Suppressor macrophage treated with lipopolysaccharide for 4 hours (primary cell): ENCODE measurements around the gene STAG1.
"Not testable (repeated sequence)": the region's sequence is repeated elsewhere in the genome, so short reads cannot be mapped to it uniquely, and the experiment has no call there.

ENCODE experiments used
- DNase-seq: peaks from one replicate; pipeline ENCODE4 v3.0.0-alpha.2; 2020

Gene STAG1

GRCh38 chr3:136642711-136643110 lies 109.5 kb downstream of the STAG1 start:
- DNase-seq: no peak

- DNase-seq: no peak
These were observed 113.1 kb downstream of the STAG1 start for GRCh38 chr3:136639069-136639468.

DNA sequence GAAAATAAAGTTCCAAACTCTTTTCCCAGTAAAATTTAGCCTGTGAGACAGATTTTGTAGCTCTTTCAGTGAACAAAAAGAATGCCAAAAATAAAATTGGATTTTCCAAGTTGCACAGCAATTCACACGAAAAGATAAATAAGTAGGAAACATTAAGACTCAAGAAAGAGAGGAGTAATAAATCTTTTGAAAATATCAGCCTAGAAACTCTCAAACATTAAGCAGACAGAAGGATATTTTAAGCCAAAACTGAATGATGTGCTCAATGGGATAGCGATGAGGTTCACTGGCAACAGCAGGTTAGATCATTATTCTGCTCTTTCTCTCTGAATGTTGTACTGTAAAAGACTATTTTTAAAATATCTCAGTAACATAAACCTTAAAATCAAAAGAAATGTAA lies 115.0 kb downstream of the STAG1 start:
- no peak for DNase-seq

DNA sequence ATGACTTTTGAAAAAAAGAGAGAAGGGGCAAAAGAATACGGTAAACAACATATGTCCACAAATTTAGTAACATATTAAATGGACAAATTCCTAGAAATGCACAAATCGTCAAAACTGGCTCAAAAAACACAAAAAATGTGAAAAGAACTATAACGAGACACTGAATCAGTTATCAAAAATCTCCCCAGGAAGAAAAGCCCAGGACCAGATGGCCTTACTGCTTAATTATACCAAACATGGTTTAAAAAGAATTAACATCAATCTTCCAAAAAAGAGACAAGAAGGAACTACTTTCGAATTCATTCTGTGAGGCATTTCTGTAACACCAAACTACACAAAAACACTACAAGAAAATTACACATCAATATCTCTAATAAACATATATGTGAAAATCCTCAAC lies 117.4 kb downstream of the STAG1 start:
- no peak for DNase-seq

DNA sequence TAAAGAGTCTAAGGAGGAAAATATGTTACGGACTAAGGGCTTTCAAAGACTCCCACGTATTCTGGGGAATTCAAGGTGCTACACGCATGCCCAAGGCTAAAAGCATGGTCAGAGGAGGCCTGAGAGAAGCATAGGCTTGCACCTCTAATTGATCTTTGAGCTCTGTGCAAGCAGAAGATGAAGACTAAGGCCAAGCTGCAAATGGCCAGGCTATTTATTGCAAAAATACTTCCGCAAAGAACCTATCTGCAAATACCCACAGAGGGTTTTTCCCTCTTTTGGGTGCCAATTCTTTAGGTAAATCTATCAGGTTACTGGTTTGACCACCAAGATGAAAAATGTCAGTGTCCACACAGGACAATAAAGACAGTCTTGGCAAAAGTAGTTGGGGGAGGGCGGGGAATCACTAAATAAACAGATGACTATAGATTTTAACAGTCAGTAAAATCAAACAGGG lies 119.5 kb downstream of the STAG1 start:
- DNase-seq: no peak

- no peak for DNase-seq
These were observed 120.8 kb downstream of the STAG1 start for GRCh38 chr3:136631424-136631823.

- no peak for DNase-seq
These were observed 121.3 kb downstream of the STAG1 start for GRCh38 chr3:136630915-136631314.

DNA sequence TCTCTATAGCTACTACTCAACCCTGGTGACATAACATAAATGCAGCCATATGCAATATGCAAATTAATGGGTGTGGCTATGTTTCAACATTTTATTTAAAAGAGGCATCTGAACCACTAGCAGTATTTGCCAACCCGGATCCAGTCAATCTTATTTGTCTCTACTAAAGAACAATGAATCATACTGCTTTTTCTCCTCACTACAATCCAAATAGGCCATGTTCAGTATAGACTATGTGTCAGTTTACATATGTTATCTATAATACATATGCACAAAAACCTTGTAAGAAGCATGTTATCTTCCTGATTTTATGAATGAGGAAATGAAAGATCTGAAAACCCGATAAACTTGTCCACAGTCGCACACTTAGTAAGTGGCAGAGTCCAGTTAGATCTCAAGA lies 125.7 kb downstream of the STAG1 start:
- peak; percentile 24 for DNase-seq

DNA sequence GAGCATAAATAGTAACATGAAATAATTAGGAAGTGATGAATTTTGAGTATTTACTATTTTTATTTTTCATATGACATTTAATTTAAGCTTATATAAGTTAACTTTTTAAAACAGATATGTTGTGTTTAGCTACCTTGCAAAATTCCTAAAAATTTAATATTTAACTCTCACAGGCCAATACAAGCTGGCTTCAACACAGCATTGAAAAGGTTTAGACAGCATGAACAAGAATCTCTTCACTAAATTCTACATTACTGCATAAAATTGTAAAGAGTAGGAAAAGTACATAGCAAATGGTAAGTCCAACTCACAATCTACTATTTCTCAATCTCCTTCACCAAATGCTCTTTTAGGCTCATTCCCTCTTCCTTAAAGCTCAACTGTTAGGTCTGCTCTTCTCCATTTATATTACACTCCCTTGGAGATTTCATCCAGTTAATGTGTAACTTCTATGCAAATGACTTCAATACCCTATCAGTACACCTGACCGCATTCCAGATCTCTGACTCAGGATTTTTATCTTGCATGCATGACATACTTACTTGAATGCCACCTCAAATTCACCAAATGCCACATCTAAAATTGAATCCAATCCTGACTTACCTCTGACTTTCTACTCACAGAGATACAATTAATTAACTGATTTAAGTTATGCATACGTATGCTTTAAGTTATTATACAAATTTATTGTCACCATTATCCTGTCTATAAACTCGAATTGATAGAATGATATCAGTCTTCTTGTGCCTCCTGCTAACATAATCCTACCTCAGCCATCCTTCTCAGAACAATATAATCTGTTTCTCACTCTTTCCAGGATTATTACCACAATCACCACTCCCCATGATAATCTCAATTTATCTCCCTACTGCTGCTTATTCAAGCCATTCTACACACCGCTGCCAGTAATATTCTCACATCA lies 127.0 kb downstream of the STAG1 start:
- DNase-seq: no peak

DNA sequence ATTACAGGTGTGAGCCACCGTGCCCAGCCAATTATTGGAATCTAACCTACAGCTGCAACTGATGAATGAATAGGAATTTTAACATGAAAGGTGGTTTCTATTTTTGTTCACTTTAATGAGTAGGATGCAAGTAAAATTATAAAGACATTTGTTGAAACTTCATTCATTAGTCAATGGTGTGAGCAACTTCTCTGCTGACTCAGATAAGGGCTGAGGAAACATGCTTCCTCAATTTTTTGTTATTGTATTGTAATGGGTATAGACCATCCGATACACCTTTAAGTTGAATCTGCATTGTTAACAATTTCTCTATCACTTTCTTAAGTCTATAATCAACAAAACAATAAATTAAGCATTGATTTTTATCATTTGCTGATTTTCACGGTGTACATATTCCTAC lies 127.8 kb downstream of the STAG1 start:
- peak; percentile 45 for DNase-seq

DNA sequence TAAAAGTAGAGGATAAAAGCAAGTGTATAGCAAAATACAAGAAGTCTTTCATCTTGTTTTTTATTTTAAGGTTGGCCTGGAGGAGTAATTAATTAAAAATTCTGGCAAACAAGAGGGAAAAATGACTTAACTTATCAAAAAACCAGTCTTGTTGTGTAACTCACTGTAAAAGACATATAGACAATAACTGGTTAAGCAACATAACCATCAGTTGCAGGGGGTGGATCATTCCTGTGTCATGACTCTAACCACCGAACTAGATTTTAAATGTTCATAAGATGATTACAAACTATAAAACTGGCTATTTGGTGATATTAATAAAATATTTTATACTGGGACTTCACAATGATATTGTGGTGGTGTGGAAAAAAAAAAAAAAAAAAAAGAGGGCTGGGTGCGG lies 130.6 kb downstream of the STAG1 start:
- no peak for DNase-seq

GRCh38 chr3:136620436-136620835 lies 131.7 kb downstream of the STAG1 start:
- DNase-seq: peak; percentile 6

DNA sequence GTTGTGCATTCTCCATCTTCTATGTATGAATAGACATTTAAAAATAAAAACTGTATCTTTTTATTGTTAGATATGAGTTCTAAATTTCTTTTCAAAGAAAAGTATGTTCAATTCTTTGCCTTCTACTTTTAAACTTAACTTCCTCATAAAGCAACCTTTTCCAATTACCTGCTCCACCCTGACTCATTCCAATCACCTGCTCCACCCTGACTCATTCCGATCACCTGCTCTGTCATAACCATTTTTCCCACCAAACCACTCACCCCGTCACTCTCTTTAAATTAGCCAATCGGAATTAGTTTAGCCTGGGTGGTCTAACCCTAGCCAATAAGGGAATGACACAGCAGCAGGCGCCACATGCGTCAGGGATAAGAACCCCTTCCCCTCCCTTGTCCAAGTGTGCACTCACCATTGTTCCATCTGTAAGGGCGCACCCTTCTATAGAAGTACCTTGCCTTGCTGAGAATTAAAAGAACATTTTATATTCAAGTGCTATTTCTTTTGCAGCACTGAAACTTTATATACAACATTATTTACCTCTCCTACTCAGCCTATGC lies 134.1 kb downstream of the STAG1 start:
- DNase-seq: not testable (repeated sequence)

GRCh38 chr3:136617198-136617597 lies 135.0 kb downstream of the STAG1 start:
- no peak for DNase-seq

DNA sequence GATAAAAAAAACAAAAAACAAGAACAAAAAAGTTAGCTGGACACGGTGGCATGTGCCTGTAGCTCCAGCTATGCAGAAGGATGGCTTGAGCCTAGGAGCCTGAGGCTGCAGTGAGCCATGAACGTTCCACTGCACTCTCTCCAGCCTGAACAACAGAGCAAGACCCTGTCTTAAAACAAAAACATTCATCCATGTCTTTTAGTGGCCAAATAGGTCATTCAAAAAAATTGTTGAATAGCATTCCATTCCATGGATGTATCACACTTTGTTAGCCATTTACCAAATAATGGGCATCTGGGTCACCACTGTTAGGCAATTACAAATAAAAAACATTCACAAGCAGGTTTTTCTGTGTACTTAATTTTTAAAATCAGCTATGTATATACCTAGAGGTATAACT lies 139.7 kb downstream of the STAG1 start:
- no peak for DNase-seq

DNA sequence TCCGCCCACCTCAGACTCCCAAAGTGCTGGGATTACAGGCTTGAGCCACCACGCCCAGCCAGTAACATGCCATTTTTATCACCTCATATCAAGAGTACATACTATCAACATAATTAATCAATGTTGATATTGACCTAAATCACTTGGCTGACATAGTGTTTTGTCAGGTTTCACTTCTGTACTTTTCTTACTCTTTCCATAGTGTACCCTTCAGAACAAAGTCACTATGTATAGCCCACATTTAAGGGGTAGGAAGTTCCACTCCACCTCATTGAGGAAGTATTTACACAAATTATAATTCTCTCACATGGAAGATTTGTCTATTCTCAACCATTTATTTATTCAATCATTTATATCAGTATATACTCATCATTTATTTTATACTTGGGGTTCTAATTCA lies 145.2 kb downstream of the STAG1 start:
- no peak for DNase-seq

DNA sequence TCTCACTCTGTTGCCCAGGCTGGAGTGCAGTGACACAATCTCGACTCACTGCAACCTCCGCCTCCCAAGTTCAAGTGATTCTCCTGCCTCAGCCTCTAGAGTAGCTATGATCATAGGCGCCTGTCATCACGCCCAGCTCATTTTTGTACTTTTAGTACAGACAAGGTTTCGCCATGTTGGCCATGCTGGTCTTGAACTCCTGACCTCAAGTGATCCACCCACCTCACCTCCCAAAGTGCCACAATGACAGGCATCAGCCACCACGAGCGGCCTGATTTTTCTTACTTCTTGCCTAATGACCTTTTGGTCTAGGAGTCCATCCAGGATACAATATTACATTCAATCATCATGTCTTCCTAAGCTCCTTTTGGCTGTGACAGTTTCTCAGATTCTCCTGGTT lies 146.0 kb downstream of the STAG1 start:
- not testable (repeated sequence) for DNase-seq

- no peak for DNase-seq
These were observed 147.2 kb downstream of the STAG1 start for GRCh38 chr3:136604961-136605360.

GRCh38 chr3:136602818-136603217 lies 149.4 kb downstream of the STAG1 start:
- DNase-seq: no peak

DNA sequence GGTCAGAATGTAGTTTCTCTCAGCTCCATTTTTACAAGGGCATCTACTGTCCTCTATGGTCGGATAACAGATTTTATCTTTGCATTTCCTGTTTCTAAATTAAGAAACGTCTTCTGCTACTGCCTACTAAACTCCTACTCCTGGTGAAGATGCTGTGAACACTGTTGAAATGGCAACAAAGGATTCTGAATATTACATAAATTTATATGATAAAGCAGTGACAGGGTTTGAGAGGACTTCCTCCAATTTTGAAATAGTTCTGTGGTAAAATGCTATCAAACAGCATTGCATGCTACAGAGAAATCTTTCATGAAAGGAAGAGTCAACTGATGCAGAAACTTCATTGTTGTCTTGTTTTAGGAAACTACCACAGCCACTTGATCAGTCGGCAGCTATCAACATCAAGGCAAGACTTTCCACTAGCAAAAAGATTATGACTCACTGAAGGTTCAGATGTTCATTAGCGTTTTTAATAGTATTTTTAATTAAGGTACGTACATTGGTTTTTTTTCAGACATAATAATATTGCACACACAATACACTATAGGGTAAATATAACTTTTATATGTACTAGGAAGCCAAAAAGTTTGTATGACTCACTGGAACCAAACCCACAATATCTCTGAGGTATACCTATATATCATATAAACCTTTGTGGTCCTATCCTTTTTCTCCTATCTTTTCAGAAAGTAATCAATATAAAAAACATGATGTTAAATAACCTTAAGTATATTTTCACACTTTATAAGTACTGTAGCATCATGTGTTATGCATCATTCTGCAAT lies 156.1 kb downstream of the STAG1 start:
- DNase-seq: peak; percentile 12

DNA sequence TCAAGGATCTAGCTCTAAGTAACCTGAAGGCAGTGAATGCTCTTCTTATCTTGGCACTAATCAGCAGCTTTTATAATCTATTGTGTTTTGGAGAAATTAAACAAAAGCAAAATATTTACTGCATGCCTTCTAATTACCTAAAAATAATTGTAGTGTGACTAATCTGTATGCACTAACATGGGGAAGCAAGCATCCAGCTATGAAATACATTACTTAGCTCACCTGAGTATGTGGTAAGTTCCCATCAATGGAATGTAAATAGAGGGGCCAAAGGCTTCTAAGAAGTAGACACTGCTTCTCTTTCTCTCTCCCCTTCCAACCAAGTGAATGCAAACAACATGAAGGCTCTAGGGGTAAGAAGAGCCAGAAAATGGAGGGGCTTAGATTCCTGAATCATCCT lies 165.6 kb downstream of the STAG1 start:
- no peak for DNase-seq

GRCh38 chr3:136584728-136585127 lies 167.4 kb downstream of the STAG1 start:
- DNase-seq: no peak

DNA sequence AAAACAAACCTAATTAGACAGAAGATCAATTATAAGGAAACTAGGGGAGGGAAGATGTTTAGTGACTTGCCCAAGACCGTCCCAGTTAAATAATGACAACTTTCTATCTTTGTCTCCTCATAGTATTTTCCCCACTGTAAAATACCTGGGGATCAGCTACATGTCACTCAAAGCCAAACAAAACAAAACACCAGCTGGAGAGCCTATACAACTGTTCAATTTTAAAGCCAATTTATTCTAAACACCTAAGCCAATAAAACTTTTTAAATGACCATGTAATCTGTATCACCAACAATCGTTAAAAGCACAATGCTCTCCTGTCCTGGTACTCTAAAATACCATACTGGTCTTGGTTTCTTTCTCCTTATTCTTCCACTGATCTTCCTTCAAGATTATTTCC lies 168.4 kb downstream of the STAG1 start:
- DNase-seq: no peak

DNA sequence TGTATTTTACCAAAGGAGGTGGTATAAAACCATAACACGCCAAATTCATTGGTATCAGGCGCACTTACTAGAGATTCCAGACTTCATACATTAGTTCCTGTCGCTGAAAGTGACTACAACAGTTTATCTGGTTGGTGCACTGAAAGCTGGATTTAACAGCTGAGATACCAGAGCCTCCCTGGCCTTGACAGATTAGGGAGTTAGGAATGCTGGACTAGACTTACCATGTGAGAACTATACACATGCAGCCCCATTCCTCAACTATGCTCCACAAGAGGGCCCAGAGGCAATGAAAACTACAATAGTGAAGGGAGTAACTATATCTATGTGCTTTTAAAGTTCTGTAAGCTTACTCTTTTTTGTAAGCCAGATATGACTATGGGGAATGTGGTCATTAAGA lies 174.4 kb downstream of the STAG1 start:
- no peak for DNase-seq
